Hematopoietic multipotent progenitor cell treated with erythropoietin and hydrocortisone succinate and interleukin-3 and kit ligand, for 17 days (in vitro differentiated cells): ENCODE measurements around the gene NEU1.
A peak's percentile ranks its signal among the peaks of the same experiment; 100 is the strongest.

Experiments used
- DNase-seq: peaks from one replicate; pipeline ENCODE4 v3.0.0-alpha.2; 2015; ENCODE audit warnings: low spot score

The NEU1 gene

GRCh38 chr6:31896493-31896855 is 33.9 kb upstream of the NEU1 start:
- DNase-seq = no peak

- no peak for DNase-seq
Measured at GRCh38 chr6:31892821-31893220, 30.2 kb upstream of the NEU1 start.

- DNase-seq = no peak
Measured at GRCh38 chr6:31889331-31889972, 26.8 kb upstream of the NEU1 start.

GRCh38 chr6:31888276-31889258 is 25.9 kb upstream of the NEU1 start:
- DNase-seq = peak; percentile 54

GRCh38 chr6:31887173-31888007 is 24.8 kb upstream of the NEU1 start:
- DNase-seq = no peak

GRCh38 chr6:31886541-31886991 is 23.9 kb upstream of the NEU1 start:
- no peak for DNase-seq

- DNase-seq = no peak
Measured at GRCh38 chr6:31884528-31885035, 22.0 kb upstream of the NEU1 start.

DNA sequence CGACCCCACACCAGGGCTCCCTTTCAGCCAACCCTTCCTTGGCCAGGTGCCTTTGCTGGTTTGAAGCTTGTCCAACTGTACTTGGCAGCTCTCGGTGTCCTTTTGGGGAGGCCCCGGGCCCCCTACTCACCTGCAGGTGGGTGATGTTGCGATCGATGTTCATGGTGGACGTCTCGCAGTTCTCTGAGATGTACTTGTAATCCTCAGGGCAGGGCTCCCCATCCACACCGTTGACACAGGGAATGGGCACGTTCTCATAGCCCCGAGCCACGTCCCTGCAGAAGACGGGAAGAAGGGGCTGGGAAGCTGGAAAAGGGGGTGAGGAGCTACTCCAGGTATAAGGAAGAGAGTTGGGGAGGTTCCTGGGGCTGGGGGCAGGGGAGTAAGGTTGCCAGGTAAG is 21.1 kb upstream of the NEU1 start:
- DNase-seq = no peak

DNA sequence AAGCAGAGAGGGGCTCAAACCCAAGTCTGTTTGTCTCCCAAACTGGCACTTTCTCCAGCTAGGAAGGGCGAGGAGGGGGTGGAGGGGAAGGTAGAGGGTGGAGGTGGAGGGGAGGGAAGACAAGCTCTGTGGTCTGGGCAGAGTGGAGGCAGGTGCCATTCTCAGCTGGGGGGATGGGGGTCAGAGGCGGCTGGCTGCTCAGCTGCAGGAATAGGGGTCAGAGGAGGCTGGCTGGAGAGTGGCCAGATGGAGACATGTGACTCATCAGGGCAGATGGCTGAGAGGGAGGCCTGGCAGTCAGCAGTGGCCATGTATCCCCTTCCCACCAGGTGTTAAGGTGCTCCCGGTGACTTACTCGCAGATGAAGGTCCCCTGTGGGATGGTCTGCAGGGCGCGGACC is 19.7 kb upstream of the NEU1 start:
- DNase-seq = no peak

DNA sequence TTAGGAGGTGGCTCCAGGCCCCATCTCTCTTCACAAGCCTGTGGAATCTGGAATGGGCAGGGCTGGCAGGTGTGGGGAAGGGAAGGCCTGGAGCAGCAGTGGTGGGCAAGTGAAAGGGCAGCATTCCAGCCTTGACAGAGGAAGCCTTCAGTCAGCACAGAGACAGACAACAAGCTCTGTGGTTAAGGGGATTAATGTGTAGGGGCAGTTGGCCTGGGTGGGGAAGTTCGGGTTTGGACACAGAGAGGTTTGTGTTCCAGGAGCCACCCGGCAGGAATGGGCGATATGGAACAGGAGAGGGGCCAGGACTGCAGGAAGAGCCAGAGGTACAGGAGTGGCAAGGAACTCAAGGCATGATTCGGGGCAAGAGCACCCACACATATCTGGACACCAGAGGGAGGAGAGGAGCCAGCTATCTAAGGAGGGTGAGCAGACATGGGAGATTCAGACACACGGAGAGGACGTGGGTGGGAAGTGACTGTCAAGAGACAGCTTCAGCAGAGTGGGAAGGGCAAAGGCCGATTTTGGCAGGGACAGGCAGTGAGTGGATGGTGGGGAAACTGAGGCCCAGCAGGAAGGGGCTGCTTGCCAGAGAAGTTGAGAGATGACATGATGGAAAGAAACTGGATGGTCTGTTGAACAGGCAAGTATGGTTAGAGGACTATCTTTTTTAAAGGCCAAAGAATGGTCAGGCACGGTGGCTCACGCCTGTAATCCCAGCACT is 18.7 kb upstream of the NEU1 start:
- DNase-seq = no peak

DNA sequence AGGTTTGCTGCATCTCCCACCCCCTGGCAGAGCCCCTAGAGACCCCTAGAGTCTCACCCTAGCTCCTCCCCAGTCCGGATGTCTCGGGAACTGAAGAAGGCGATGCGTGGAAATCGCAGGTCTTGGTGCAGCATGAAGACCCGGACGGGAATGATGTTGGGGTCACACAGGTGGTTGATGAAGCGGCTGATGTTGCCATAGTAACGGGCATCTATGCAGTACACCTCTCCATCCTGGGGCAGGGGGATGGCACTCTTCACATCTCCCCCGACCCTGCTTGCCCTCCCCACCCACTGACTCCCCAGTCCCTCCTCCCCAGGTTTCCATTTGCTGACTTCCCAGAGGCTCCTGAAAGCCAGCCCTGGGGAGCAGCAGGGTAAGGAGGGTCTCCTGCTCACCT is 18.0 kb upstream of the NEU1 start:
- no peak for DNase-seq

DNA sequence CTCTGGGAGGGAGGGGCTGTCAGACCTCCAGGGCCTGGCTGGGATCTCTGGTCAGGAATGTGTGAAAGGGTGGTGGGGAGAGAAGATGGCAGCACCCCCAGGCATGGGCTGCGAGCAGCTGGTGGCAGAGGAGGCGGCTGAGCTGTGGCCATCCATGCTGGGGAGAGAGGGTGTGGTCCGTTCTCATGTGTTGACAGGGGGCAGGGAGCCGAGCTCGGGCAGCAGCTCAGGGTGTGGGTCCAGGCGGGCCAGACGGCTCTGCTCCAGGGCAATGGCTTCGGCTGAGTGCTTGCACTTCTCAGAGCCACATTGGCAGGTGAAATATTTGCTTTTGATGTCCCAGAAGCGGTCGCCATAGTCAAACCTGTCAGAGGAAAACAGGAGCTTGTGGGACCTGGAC is 17.3 kb upstream of the NEU1 start:
- no peak for DNase-seq

GRCh38 chr6:31879143-31879542 is 16.5 kb upstream of the NEU1 start:
- no peak for DNase-seq

GRCh38 chr6:31878726-31879125 is 16.1 kb upstream of the NEU1 start, which contains the start of gene SLC44A4:
Gene SLC44A4, minus strand, starts transcription at chr6:31878997. Its CDS starts 17 bp downstream, at chr6:31878980.
- no peak for DNase-seq

- DNase-seq = no peak
Measured at GRCh38 chr6:31878222-31878621, 15.6 kb upstream of the NEU1 start.

DNA sequence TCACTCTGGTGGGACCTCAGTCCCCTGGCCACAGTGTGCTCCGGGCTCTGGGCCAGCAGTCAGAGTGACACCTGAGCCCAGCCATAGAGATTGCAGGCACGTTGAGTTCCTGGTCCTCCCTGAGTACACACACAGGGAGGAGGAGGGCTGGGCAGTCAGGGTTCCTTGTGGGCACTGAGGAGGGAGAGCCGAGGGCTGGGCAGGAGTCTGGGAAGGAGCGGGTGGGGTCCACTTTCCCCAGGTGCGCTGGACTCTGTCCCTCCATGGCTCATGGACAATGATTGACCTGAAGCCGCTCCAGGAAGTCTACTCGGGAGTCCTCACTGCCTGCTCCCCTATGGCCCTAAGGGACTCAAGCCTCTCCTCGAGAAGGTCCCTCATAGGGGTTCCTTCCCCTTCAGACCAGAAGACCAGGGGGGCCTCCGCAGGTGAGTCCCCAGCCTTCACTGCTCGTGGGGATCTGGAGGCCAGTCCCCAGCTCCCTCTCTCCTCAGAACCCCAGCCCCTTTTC is 15.1 kb upstream of the NEU1 start:
- DNase-seq = no peak

DNA sequence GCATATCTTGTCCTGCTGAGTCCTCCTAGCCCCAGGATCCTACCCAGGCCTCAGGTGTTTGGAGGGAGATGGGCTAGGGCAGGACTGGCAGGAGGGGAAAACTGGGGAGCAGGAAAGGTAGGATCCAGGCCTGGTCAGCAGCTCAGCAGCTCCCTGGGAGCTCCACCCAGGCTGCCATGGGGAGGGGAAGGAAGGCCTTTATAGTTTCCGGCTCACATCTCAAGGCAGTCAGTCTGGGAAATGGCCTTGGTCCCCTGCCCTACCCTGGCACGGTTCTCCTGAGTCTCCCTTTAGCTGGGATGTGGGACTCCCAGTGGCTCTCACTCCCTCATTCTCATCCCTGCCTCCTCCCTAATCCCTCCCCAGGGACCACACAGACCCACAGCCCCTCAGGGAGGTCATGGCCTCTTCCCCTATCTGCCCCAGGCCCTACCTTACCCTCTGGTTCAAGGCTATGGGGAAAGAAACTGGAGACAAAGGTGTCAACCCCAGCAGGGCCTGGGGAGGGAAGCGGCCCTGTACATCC is 14.6 kb upstream of the NEU1 start:
- no peak for DNase-seq

DNA sequence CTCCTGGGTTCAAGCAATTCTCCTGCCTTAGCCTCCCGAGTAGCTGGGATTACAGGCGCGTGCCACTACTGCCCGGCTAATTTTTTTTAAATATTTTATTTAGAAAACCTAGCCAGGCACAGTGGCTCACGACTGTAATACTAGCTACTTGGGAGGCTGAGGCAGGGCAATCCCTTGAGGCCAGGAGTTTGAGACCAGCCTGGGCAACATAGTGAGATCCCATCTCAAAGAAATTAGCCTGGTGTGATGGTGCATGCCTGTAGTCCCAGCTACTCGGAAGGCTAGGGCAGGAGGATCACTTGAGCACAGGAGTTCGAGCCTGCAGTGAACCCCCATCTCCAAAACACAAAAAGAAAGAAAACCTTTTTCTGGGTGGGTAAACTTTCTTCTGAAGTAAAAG is 13.7 kb upstream of the NEU1 start:
- no peak for DNase-seq

- no peak for DNase-seq
Measured at GRCh38 chr6:31875877-31876276, 13.3 kb upstream of the NEU1 start.

DNA sequence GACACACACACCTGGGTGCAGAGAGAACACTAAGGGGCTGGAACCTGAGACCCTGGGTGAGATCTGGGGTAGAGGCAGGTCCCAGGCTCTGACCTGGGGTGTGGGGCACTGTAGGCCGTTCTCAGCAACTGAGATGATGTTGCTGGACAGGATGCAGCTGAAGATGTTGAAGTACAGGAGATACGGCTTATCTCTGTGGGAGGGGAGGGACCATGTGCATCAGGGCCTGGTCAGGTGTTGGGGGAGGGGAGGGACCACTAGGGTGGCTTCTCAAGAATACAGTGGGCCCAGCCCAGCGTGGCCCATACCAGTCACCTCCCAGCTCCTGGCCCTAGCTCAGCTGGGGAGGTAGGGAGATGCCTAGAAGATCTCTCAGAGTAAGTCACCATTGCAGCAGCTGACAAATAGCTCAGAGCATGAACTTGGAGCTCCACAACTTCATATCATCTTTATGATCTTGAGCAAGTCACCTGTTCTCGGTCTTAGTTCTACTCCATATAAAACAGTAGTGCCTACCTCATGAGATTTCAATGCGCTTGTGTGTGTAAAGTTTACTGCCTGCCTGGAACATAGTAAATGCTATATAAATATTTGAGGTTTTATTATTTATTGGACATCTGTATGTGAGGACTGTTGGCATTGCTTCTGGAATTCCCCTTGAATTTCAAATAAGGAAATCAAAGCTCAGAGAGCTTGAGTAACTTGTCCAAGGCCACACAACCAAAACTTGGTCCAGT is 12.4 kb upstream of the NEU1 start:
- DNase-seq = no peak
